SK-N-SH treated with all-trans-retinoic acid at 6 μM for 48 hours (cell line): Measurements from ENCODE around the gene RIMBP2.

Source experiments
- CSDC2 ChIP-seq: fragments of 250-450 bp; sonication (Bioruptor Pico); IDR thresholded peaks from 2 replicates; pipeline ENCODE4 v1.5.0; 2020; ENCODE audit warnings: mild to moderate bottlenecking, moderate library complexity
- ESRRG ChIP-seq: fragments of 250-450 bp; sonication (Bioruptor Pico); IDR thresholded peaks from 2 replicates; pipeline ENCODE4 v1.6.1; 2021; ENCODE audit warnings: mild to moderate bottlenecking
- ISL1 ChIP-seq: fragments of 250-450 bp; sonication (Bioruptor Pico); IDR thresholded peaks from 2 replicates; pipeline ENCODE4 v2.1.2; 2022; ENCODE audit warnings: mild to moderate bottlenecking, moderate library complexity
- PATZ1 ChIP-seq: fragments of 250-450 bp; sonication (Bioruptor Pico); IDR thresholded peaks from 2 replicates; pipeline ENCODE4 v1.8.0; 2020; ENCODE audit warnings: mild to moderate bottlenecking, moderate library complexity, borderline replicate concordance
- ZFP3 ChIP-seq: fragments of 250-450 bp; sonication (Bioruptor Pico); IDR thresholded peaks from 2 replicates; pipeline ENCODE4 v1.5.0; 2020; ENCODE audit warnings: mild to moderate bottlenecking, moderate library complexity
- ZNF565 ChIP-seq: fragments of 450-650 bp; formaldehyde crosslinking; conservative IDR thresholded peaks from 2 replicates; pipeline ENCODE4 v1.5.0; 2020; ENCODE audit warnings: low read depth, mild to moderate bottlenecking, moderate library complexity

- no peak for TF ChIP-seq PATZ1 (CRISPR knock-in tag)
- no peak for TF ChIP-seq ESRRG
- TF ChIP-seq ISL1 (CRISPR knock-in tag) = no peak
- no peak for TF ChIP-seq ZFP3 (CRISPR knock-in tag)
- TF ChIP-seq CSDC2 (CRISPR knock-in tag) = no peak
- TF ChIP-seq ZNF565 (CRISPR knock-in tag) = no peak
These were observed 152.8 kb downstream of the RIMBP2 start for GRCh38 chr12:130563323-130563722.
